Activated effector memory CD4-positive, alpha-beta T cell treated with anti-CD3 and anti-CD28 coated beads, Interleukin-2, amount 50 U/mL, for 16 hours (primary cell): ENCODE measurements around the gene RPL11.
A peak's percentile ranks its signal among the peaks of the same experiment; 100 is the strongest.
"Not testable (repeated sequence)": the region's sequence is repeated elsewhere in the genome, so short reads cannot be mapped to it uniquely, and the experiment has no call there.

Experiments used
- DNase-seq: peaks from one replicate; pipeline ENCODE4 v3.0.0-alpha.2; 2020

The RPL11 gene

GRCh38 chr1:23687680-23688079 is 3.9 kb upstream of the RPL11 start:
- DNase-seq = not testable (repeated sequence)

- DNase-seq = not testable (repeated sequence)
Observed at GRCh38 chr1:23688281-23688680, 3.3 kb upstream of the RPL11 start.

GRCh38 chr1:23692308-23692871 is 784 bp downstream of the RPL11 start:
- DNase-seq = peak; percentile 66

- no peak for DNase-seq
Observed at GRCh38 chr1:23693599-23693998, 2.0 kb downstream of the RPL11 start.

GRCh38 chr1:23694371-23694770 is 2.8 kb downstream of the RPL11 start:
- DNase-seq = no peak

- no peak for DNase-seq
Observed at GRCh38 chr1:23695667-23696066, 4.1 kb downstream of the RPL11 start.

GRCh38 chr1:23696335-23696989 is 4.9 kb downstream of the RPL11 start:
- DNase-seq = no peak

GRCh38 chr1:23698466-23698865 is 6.9 kb downstream of the RPL11 start:
- DNase-seq = no peak

- no peak for DNase-seq
Observed at GRCh38 chr1:23699280-23700179, 7.9 kb downstream of the RPL11 start.

- DNase-seq = no peak
Observed at GRCh38 chr1:23701310-23701709, 9.7 kb downstream of the RPL11 start.

- DNase-seq = no peak
Observed at GRCh38 chr1:23701996-23702395, 10.4 kb downstream of the RPL11 start.

GRCh38 chr1:23704834-23705495 is 13.4 kb downstream of the RPL11 start:
- DNase-seq = no peak

GRCh38 chr1:23709229-23709628 is 17.6 kb downstream of the RPL11 start:
- DNase-seq = no peak

- DNase-seq = no peak
Observed at GRCh38 chr1:23718482-23718881, 26.9 kb downstream of the RPL11 start.

- no peak for DNase-seq
Observed at GRCh38 chr1:23719162-23719820, 27.7 kb downstream of the RPL11 start.

GRCh38 chr1:23720256-23720995 is 28.8 kb downstream of the RPL11 start:
- DNase-seq = peak; percentile 63

GRCh38 chr1:23722652-23723051 is 31.0 kb downstream of the RPL11 start:
- no peak for DNase-seq

- DNase-seq = peak; percentile 5
Observed at GRCh38 chr1:23726686-23727085, 35.1 kb downstream of the RPL11 start.

- peak; percentile 9 for DNase-seq
Observed at GRCh38 chr1:23727362-23727811, 35.8 kb downstream of the RPL11 start.

GRCh38 chr1:23732363-23733224 is 41.0 kb downstream of the RPL11 start:
- no peak for DNase-seq

- not testable (repeated sequence) for DNase-seq
Observed at GRCh38 chr1:23733281-23733680, 41.7 kb downstream of the RPL11 start.
